NCI-H1930 (cell line): Measurements from ENCODE around the gene SPATA19.
"Not testable (repeated sequence)": the region's sequence is repeated elsewhere in the genome, so short reads cannot be mapped to it uniquely, and the experiment has no call there.

Source experiments
- DNase-seq, 2 experiments: peaks; one replicate each; lab custom pipeline; 2025; lab: John Stamatoyannopoulos, UW

Gene SPATA19, protein sequence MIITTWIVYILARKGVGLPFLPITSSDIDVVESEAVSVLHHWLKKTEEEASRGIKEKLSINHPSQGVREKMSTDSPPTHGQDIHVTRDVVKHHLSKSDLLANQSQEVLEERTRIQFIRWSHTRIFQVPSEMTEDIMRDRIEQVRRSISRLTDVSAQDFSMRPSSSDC

DNA sequence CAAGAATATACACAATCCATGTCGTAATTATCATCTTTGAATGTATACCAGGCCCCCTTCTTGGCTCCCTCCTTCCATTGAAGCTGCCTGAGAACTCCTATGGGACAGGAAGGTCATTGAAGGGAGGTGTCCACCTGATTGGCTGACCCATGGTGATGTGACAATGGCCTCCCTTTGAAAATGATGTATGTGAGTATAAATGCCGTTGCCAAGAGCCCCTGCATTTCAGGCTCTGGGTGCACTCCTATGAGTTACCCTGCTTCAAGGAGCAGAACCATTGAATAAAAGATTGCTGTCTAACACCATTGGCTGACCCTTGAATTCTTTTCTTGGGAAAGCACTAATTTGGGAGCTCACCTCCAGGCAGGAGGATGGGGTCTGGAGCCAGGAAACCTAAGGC lies at the start of gene SPATA19:
TSS of gene SPATA19 (minus strand) at position 101 of the 400 bp plus-strand sequence. CDS start at position 34, 67 bp downstream.
- no peak for DNase-seq

DNA sequence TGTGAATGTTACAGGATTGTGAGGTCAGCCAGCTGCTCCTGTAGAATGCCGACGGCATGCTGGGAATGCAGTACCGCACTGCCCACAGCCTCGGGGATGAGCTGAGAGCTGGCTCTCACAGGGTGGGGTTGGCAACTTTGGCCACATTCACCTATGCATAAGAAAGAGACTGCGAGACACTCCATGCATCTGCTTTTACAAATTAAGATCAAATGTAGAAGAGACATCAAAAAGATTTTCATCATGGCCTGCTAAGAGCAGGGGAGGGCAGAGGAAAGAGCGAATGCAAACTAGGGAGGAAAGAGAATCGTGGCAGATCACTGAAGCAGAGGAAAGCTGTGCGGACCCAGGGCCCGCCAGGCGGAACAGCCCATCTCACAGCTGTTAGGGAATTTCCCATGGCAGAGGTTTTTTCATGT lies 49.8 kb upstream of the SPATA19 start:
- no peak for DNase-seq

GRCh38 chr11:133893381-133893780 lies 48.1 kb upstream of the SPATA19 start:
- DNase-seq, result no peak

- DNase-seq, result no peak
Measured at GRCh38 chr11:133892584-133893380, 47.5 kb upstream of the SPATA19 start.

- no peak for DNase-seq
Measured at GRCh38 chr11:133892126-133892525, 46.8 kb upstream of the SPATA19 start.

DNA sequence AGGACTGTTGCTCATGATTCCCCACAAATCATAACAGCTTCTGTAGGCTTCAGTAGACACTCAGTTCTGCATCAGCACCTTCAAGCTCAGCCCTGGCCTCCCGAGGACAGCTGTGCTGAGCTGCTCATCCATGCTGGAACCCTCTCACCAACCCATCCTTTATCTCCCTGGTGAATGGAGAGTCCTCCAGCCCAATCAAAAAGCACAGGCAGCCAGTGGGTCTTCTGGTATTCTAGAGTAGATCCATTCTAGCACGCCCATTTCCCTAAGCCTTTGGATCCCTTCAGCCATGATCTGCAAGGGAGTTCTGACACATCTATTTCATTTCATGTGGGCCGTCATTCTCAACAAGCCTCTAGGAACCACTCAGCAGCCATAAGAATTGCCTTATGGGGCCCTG lies 44.6 kb upstream of the SPATA19 start:
- DNase-seq, result no peak

- no peak for DNase-seq
Measured at GRCh38 chr11:133889188-133889587, 43.9 kb upstream of the SPATA19 start.

DNA sequence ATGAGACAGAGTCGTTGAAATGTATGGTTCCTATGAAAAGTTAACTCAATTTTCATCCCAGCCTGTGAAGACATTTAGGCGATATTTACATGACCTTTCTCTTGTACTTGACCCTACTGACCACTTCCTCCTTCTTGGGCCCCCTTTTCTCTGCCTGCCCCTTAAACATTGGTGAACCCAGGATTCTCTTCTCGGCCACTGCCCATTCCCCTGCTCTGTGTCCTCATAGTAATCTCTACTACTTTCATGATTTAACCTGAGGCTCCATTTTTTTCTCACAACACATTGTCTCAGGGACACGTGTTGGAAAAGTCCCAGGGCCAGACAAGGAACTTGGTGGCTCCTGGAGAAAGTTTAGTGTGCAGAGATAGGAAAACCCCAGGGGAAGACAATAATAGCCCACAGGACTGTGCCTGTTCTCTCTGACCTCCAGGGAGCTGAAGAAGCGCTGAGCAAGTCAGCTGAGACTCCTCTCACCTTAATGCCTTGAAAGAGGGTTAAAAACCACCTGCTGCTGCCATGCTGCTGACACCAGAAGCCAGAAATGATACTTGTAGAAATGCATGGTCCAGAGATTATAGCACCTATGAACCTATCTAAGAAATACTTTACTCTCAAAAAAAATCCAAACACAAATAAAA lies 42.5 kb upstream of the SPATA19 start:
- DNase-seq, result no peak

DNA sequence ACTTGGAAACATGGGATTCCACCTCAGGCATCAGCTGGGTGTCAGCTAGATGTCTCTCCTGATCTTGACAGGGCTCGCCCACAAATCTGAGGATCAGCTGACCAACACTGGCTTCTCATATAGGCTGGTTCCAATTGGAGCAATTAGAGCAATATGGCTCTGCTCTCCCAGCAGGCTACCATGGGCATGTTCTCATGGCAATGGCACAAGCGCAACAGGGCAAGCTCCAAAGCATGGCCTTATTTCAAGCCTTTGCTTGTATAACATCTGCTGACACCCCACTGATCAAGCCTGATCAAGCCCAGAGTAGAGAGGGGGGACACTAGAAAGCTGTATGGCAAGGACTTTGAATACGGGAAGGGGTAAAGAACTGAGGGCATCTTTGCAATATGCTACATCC lies 40.7 kb upstream of the SPATA19 start:
- no peak for DNase-seq

GRCh38 chr11:133872160-133872559 lies 26.8 kb upstream of the SPATA19 start:
- DNase-seq, result no peak

GRCh38 chr11:133867456-133867855 lies 22.1 kb upstream of the SPATA19 start:
- DNase-seq, result no peak

DNA sequence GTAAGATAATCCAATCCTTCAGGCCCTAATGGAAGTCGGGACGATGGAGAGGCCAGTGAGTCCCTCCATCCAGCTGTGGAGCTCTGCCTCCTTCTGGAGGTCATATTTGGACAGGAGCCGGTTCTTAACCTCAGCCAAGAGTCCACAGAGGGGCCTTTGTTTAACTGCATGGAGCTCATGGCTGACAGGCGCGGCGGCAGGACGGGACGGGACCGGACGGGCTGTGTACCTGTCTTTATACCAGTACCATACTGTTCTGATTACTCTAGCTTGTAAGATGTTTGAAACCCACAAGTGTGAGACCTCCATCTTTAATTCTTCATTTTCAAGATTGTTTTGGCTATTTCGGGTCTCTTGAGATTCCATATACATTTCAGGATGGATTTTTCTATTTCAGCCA lies 20.2 kb upstream of the SPATA19 start:
- no peak for DNase-seq

DNA sequence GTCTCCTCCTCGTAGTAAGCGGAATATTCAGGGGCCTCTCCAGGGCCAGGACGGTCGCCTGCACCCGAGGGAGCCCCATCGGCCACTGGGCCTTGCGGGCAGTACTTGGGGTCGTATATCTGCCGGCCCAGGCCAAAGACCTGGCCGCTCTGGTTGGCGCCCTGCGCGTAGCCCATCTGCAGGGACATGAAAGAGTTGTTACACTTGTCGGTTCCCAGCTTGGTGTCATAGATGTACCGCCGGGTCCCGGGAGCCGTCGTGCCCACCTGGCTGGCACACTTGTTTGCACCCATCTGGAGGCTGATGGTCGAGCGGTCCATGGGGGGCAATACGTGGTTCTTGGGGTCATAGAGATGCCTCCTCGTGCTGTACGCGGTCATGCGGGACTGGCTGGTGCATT lies 19.4 kb upstream of the SPATA19 start:
- DNase-seq, result no peak

DNA sequence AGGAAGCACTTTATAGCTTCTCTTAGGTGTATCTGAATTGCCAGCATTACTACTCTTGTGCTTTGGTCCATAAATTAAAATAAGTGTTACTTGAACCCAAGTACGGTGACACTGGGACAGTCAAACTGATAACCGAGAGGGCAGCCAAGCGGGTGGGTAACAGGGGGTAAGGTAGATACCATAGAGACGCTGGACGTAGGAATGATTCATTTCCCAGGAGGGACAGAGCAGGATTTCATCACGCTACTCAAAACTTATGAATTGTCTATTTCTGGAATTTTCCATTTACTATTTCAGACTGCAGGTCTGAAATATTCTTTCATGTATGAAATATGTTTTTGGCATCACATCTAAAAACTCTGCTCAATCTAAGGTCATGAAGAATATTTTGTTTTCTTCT lies 14.8 kb upstream of the SPATA19 start:
- DNase-seq, result no peak

- not testable (repeated sequence) for DNase-seq
Measured at GRCh38 chr11:133854330-133854960, 9.1 kb upstream of the SPATA19 start.

DNA sequence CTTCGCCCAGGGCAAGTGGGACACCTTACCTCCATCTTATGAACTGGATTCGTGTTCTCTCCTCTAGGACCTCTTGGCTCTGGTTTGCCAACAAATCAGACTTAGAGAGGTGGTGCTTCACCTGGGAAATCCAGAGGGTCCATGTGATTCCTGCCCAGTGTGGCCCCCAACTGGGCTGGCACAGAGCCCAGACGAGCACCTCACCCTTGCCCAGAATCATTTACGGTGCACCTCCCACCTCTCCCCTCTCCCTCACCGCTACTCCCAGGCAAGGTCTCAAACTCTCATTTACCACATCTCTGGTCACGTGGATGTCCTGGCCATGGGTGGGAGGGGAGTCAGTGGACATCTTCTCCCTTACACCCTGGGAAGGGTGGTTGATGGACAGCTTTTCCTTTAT lies 1.1 kb downstream of the SPATA19 start:
- no peak for DNase-seq

DNA sequence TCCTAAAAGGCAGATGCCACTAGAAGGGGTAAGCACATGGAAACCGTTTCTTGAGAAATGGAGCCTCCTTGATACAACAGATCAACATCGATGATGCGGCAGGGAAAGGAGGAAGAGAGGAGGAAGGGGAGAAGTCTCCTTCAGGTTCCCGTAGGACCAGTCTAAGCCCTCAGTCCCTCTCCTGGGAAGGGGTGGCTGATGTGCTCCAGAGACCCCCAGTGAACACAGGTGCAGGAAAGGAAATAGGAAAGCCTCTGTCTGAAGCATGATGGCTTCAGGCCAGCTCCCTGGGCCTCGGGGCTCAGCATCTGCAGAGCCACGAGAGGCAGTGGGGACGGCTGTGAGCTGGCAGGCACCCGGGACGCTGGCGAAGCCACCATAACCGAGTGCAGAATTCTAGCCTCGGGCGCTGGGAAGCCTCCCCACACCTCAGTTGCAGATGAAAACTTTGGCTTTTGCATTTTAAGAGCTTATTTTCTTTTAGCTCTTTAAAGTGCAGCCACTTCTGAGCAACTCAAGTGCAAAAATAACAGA lies 1.8 kb downstream of the SPATA19 start:
- no peak for DNase-seq

DNA sequence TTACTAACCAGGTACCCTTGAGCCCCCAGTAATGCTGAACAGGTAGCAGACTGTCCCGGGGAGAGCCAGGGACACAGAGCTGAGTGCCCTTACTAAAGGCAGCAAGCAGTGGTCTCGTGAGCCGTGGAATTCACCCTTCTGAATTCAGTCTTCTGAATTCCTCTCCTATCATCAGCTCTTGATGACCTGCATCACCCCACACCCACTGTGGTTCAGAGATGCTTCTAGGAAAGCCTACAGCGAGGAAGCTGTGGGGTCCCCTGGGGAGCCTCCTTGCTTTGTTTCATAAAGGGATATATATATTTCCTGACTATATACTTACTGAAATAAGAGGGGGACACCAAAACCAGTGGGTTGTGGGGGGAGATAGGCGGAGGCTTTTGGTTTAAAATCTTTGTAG lies 2.6 kb downstream of the SPATA19 start:
- DNase-seq, result no peak

DNA sequence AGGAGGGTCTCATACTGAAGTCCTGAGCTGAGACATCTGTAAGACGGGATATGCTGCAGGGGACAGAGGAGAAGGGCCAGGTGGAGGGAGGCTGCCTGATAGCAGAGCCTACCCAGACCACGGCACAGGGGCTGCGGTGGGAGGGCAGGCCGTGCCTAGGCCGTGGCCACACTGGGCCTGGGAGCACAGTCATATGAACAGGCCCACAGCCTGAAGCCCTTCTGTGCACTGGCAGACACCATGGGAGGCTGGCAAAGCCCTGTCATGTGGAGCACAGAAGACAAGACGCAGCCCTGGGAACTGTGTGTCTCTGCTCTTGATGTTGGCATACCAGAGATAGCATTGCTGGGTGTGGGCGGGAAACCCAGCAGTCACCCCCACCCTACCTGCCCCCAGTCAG lies 3.3 kb downstream of the SPATA19 start:
- DNase-seq, result no peak

GRCh38 chr11:133841279-133842043 lies 3.9 kb downstream of the SPATA19 start:
- no peak for DNase-seq

DNA sequence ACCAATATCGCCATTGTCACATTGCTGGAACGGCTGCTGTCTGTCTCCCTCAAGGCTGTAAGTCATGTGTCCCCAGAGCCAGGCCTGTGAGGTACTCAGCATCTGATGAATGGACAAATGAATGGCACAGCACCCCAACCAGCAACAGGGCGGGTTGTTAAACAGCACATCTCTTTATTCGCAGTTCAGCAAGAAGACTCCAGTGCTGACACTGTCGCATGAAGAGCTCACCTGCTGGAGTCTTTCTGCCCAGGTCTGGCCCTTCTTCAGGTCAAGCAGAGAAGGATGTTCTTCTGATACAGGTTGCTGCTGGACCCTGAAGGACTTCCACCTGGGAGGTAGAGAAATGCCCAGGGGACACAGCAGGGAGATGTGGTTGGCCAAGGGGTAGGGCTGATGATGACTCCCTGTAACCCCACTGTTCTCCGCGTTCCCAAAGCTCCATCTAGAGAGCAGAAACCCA lies 4.8 kb downstream of the SPATA19 start:
- DNase-seq, result no peak
